ENCODE results near the gene CYB5D1.

DNA sequence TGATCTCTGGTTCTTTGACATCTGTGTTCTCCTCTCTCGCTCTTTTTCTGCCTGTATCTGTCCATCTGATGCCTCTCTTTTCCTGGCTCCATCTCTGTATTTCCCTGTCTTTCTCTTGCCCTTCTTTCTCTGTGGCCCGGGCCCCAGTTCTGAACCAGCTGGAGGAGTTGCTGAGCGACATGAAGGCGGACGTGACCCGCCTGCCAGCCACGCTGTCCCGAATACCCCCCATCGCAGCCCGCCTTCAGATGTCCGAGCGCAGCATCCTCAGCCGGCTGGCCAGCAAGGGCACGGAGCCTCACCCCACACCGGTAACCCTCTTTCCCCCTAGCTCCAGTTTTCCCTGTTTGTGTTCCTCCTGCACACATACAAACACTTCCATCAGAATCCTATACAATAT is 52.5 kb downstream of the CYB5D1 start:
- TF ChIP-seq, protein P1, sequence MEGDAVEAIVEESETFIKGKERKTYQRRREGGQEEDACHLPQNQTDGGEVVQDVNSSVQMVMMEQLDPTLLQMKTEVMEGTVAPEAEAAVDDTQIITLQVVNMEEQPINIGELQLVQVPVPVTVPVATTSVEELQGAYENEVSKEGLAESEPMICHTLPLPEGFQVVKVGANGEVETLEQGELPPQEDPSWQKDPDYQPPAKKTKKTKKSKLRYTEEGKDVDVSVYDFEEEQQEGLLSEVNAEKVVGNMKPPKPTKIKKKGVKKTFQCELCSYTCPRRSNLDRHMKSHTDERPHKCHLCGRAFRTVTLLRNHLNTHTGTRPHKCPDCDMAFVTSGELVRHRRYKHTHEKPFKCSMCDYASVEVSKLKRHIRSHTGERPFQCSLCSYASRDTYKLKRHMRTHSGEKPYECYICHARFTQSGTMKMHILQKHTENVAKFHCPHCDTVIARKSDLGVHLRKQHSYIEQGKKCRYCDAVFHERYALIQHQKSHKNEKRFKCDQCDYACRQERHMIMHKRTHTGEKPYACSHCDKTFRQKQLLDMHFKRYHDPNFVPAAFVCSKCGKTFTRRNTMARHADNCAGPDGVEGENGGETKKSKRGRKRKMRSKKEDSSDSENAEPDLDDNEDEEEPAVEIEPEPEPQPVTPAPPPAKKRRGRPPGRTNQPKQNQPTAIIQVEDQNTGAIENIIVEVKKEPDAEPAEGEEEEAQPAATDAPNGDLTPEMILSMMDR (IDR thresholded peaks at IDR 0.05; ENCODE audit: insufficient read depth, low read depth, low read length): no peak
- TF ChIP-seq EZH2 (IDR thresholded peaks at IDR 0.05; ENCODE audit: insufficient read depth, low read length): no peak

Data from astrocyte (in vitro differentiated cells and primary cell).